Spinal cord (tissue), 10 donors: ENCODE data around the gene OGFOD1. TPM values are rescaled to one million over a fixed set of nuclear protein-coding genes. Genes with fewer than 3 reads are reported as not detected.

Experiments used
- DNase-seq, 6 donors: peaks; one replicate each; pipeline versions ENCODE4 v3.0.0 to v3.0.0-alpha.2; 2013 to 2015; ENCODE audit warnings: low spot score in 6 of 6, low read depth in 4 of 6
- H3K27ac ChIP-seq: one replicate; pipeline ENCODE4 v1.5.1; 2013; ENCODE audit warnings: low read depth, low read length, control low read depth
- H3K27me3 ChIP-seq: one replicate; pipeline ENCODE4 v1.6.1; 2013; ENCODE audit warnings: low read length; ENCODE audit not compliant: control insufficient read depth, insufficient read depth
- H3K36me3 ChIP-seq: one replicate; pipeline ENCODE4 v1.6.1; 2013; ENCODE audit warnings: low read length; ENCODE audit not compliant: control insufficient read depth, insufficient read depth
- H3K4me1 ChIP-seq: one replicate; pipeline ENCODE4 v1.6.1; 2013; ENCODE audit warnings: low read length; ENCODE audit not compliant: control insufficient read depth, insufficient read depth
- H3K4me3 ChIP-seq: one replicate; pipeline ENCODE4 v1.5.1; 2013; ENCODE audit warnings: low read depth, low read length, control low read depth
- H3K9me3 ChIP-seq: one replicate; pipeline ENCODE4 v1.6.1; 2013; ENCODE audit warnings: low read length; ENCODE audit not compliant: control insufficient read depth, insufficient read depth
- WGBS: methylation state at CpG from one replicate; pipeline ENCODE4 v1.1.5; 2013; ENCODE audit warnings: missing lambda C conversion rate; ENCODE audit not compliant: insufficient coverage; 5-methylcytosine and 5-hydroxymethylcytosine counted together
- long read RNA-seq, 4 donors: transcript quantifications; one replicate each; lab custom pipeline, GENCODE V29; 2026
- polyA plus RNA-seq, 2 donors: library from polyadenylated mRNA; unstranded; fragments of 120-200 nt; gene quantifications; one replicate each; pipeline ENCODE4 v1.2.1, GENCODE V29; 2013; ENCODE audit not compliant: insufficient read length in 2 of 2
- total RNA-seq, 2 donors: library from RNA; depleted of rRNA in 1 of 2; stranded (reverse); fragments of 120-200 nt in 1 of 2; fragments of >200 nt in 1 of 2; gene quantifications; one replicate each; pipeline versions ENCODE4 v1.2.3 to v1.2.4, GENCODE V29; 2013 to 2014
- donor health status: healthy.

Gene OGFOD1
- 10 to 100 TPM; 45.5 to 56.3 TPM for total RNA-seq
- 10 to 100 TPM; 35.1 to 39.7 TPM for polyA plus RNA-seq
- long read RNA-seq, donor 1, full-length matches to known transcripts: 10 of 56 reads
- long read RNA-seq, donor 1, partial matches to known transcripts: 35 of 56 reads
- long read RNA-seq, donor 1, other reads (novel, unspliced or antisense): 11 of 56 reads
- long read RNA-seq, donor 2, full-length matches to known transcripts: 3 of 3 reads
- long read RNA-seq, donor 2, partial matches to known transcripts: 0 of 3 reads
- long read RNA-seq, donor 2, other reads (novel, unspliced or antisense): 0 of 3 reads
- long read RNA-seq, donor 3, full-length matches to known transcripts: 5 of 5 reads
- long read RNA-seq, donor 3, partial matches to known transcripts: 0 of 5 reads
- long read RNA-seq, donor 3, other reads (novel, unspliced or antisense): 0 of 5 reads
- long read RNA-seq, donor 4, full-length matches to known transcripts: 8 of 8 reads
- long read RNA-seq, donor 4, partial matches to known transcripts: 0 of 8 reads
- long read RNA-seq, donor 4, other reads (novel, unspliced or antisense): 0 of 8 reads

DNA sequence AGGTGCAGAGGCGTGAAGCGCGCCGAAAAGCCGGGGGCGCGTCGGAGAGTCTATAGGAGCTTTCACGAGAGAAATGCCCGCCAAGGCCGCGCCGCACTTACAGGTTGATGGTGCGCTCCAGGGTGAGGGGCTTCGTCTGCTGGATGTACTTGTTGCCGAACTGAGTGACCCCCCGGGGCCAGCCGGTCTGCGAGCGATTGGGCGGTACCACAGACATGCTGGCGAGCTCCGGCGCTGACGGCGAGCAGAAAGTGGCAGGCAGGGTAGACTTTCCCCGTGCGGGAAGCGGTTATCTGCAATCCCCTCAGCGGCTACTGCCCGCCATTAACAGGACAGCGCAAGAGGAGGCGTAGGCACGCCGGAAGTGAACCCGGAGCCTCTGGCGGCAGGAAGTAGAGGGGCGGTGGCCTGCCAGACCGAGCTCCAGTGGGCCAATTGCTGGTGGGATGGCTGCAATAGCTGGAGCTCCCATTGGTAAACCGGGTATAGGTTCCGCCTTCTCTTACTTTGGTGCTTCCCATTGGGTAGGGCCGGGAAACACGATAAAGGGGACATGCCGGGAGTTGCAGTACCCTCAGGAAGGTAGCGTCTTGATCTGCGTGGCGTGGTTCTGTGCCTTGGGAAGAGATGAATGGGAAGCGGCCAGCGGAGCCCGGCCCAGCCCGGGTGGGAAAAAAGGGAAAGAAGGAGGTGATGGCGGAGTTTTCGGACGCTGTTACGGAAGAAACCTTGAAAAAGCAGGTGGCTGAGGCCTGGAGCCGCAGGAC is at the start of gene OGFOD1, which contains the start of gene NUDT21:
OGFOD1 (plus strand) TSS at position 569 of the 767 bp plus-strand sequence; CDS start at position 628, 59 bp downstream.
NUDT21 (minus strand) TSS at position 347 of the 767 bp plus-strand sequence; CDS start at position 217, 130 bp downstream.
- Histone ChIP-seq H3K4me1 (peaks cover 15% of the 10 kb centered on the region), H3K9me3 (no peaks in the 10 kb centered on the region), H3K27me3 (no peaks in the 10 kb centered on the region), H3K27ac (peak within 1 kb of the TSS; percentile 78), H3K4me3 (peak within 1 kb of the TSS; percentile 96), H3K36me3 (peaks cover 9% of the 10 kb centered on the region)
- DNase-seq: peak; percentile 90 to 99 (median 94)
- 0% methylated on average over 56 of the region's 56 CpGs for WGBS

DNA sequence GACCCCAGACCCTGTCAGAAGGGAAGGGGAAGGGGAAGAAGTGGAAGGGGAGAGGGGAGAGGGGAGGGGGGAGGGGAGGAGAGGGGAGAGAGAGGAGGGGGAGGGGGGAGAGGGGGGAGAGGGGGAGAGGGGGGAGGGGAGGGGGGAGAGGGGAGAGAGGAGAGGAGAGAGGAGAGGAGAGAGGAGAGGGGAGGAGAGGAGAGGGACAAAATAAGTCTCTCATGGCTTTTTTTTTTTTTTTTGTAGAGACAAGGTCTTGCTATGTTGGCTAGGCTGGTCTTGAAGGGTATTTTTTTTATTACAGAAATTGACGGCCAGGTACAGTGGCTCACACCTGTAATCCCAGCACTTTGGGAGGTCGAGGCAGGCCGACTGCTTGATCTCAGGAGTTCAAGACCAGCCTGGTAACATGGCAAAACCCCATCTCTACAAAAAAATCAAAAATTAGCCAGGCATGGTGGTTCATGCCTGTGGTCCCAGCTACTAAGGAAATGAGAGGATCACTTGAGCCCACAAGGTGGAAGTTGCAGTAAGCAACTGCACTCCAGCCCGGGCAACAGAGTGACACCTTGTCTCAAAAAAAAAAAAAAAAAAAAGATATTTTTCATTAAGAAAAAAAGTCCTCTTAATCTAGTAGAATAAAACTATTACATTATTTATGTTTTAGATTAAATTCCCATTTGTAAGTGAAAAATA is 45.2 kb upstream of the OGFOD1 start:
- 0% methylated on average over 1 of the region's 4 CpGs for WGBS
- no peak overlapping the region for H3K27ac ChIP-seq
- H3K4me3 ChIP-seq: no peak overlapping the region
- H3K4me1 ChIP-seq: no peaks in the 10 kb centered on the region
- no peaks in the 10 kb centered on the region for H3K9me3 ChIP-seq
- no peak for DNase-seq
- no peaks in the 10 kb centered on the region for H3K27me3 ChIP-seq
- H3K36me3 ChIP-seq: peaks cover 37% of the 10 kb centered on the region

DNA sequence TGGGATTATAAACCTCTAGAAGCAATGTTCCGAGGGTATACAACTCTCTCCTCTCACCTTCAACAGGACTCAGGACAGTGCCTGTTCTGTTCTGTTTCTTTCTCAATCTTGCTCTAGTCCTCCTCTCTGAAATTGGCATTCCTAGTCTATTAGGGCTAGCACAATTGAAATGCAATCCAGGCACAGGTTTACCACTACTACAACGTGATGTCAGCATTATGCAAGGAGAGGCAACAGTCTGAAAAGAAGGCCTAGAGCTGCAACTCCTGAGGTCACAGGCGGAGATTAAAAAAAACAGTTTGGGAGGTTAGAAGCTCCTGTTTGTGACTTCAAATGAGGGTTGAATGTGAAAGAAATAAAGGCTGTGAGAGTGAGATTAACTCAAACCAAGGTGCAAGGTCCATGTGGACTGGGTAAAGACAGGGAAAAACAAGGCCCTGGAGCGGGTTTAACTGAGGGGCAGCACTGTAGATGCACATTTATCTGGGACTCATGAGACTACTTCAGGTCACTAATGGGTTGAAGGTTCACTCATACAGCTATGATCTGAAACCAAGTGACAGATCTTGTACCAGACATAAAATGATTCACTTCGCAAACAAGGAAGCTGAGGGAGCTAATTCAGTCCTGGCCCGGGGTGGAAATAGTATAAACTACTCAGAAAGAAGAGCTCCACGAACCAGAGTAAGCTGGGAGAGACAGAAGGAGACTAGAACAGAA is 42.8 kb upstream of the OGFOD1 start:
- peaks cover 32% of the 10 kb centered on the region for H3K36me3 ChIP-seq

GRCh38 chr16:56409195-56409594 is 42.2 kb upstream of the OGFOD1 start:
- Histone ChIP-seq H3K27me3 (no peaks in the 10 kb centered on the region), H3K9me3 (no peaks in the 10 kb centered on the region), H3K4me3 (no peak overlapping the region), H3K36me3 (peaks cover 32% of the 10 kb centered on the region), H3K27ac (no peak overlapping the region), H3K4me1 (no peaks in the 10 kb centered on the region)
- DNase-seq: no peak
- no CpG with 5 or more reads among the region's 4 CpGs for WGBS

More for the DNA sequence above, 42.8 kb upstream of the OGFOD1 start:
- no peak overlapping the region for H3K27ac ChIP-seq
- H3K9me3 ChIP-seq: no peaks in the 10 kb centered on the region
- 71% methylated on average over 4 of the region's 7 CpGs for WGBS
- DNase-seq: no peak
- H3K4me3 ChIP-seq: no peak overlapping the region
- H3K27me3 ChIP-seq: no peaks in the 10 kb centered on the region
- H3K4me1 ChIP-seq: no peaks in the 10 kb centered on the region

DNA sequence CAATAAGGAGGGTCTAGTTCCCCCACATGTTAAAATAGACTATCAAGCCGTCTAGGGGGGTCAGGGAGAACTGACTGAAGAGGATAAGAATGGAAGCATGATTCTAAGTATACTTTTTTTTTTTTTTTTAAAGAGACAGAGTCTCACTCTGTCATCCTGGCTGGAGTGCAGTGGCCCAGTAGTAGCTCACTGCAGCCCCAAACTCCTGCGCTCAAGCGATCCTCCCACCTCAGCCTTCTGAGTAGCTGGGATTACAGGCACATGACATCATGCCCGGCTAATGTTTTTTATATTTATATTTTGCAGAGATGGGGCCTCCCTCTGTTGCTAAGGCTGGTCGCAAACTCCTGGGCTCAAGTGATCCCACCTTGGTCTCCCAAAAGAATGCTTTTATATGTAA is 40.2 kb upstream of the OGFOD1 start:
- Histone ChIP-seq H3K27me3 (no peaks in the 10 kb centered on the region), H3K36me3 (peaks cover 29% of the 10 kb centered on the region), H3K4me1 (no peaks in the 10 kb centered on the region), H3K4me3 (no peak overlapping the region), H3K27ac (no peak overlapping the region), H3K9me3 (no peaks in the 10 kb centered on the region)
- DNase-seq: no peak
- WGBS: no CpG with 5 or more reads among the region's 5 CpGs

DNA sequence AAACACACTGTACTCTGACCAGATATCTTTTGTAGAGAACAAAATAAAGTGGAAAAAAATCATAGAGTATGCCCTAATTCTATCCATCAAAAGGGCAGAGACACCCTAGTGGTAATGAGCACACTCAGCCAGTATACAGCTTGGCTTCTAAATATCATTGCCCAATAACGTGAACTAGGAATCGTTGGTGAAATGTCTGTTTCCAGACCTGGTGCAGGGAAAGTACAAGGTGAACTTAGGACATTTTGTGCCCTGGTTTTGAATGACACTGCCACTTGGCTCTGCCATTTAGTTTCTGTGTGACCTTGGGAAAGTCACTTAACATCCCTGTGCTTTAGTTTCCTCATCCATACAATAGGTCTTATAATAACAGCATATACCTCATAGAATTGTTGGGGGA is 39.7 kb upstream of the OGFOD1 start:
- H3K4me3 ChIP-seq: no peak overlapping the region
- H3K9me3 ChIP-seq: no peaks in the 10 kb centered on the region
- H3K4me1 ChIP-seq: no peaks in the 10 kb centered on the region
- WGBS: 100% methylated on average over 2 of the region's 2 CpGs
- H3K27ac ChIP-seq: no peak overlapping the region
- peaks cover 29% of the 10 kb centered on the region for H3K36me3 ChIP-seq
- no peaks in the 10 kb centered on the region for H3K27me3 ChIP-seq
- DNase-seq: no peak

DNA sequence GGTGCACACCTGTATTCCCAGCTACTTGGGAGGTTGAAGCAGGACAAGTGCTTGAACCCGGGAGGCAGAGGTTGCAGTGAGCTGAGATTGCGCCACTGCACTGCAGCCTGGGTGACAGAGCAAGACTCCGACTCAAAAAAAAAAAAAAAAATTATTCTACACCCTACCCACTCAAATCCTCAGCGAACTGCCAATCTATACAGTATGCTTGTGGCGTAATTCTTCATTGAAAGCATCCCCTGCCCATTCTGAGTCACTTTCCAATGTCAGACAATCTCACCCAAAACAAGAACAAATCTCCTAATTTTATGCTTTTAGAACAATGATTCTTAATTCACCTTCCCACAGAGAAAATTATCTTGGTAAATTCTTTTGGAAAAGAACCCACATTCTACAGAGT is 38.0 kb upstream of the OGFOD1 start:
- Histone ChIP-seq H3K4me1 (no peaks in the 10 kb centered on the region), H3K27ac (no peak overlapping the region), H3K27me3 (no peaks in the 10 kb centered on the region), H3K9me3 (no peaks in the 10 kb centered on the region), H3K36me3 (peaks cover 21% of the 10 kb centered on the region), H3K4me3 (no peak overlapping the region)
- 72% methylated on average over 5 of the region's 5 CpGs for WGBS
- no peak for DNase-seq

GRCh38 chr16:56414366-56414765 is 37.0 kb upstream of the OGFOD1 start:
- Histone ChIP-seq H3K4me3 (no peak overlapping the region), H3K27me3 (no peaks in the 10 kb centered on the region), H3K27ac (no peak overlapping the region), H3K36me3 (peaks cover 16% of the 10 kb centered on the region), H3K4me1 (no peaks in the 10 kb centered on the region), H3K9me3 (no peaks in the 10 kb centered on the region)
- no CpG with 5 or more reads among the region's 5 CpGs for WGBS
- no peak for DNase-seq

- H3K27me3 ChIP-seq: no peaks in the 10 kb centered on the region
- WGBS: no CpG with 5 or more reads among the region's 4 CpGs
- no peak overlapping the region for H3K27ac ChIP-seq
- DNase-seq: no peak
- no peaks in the 10 kb centered on the region for H3K4me1 ChIP-seq
- no peaks in the 10 kb centered on the region for H3K9me3 ChIP-seq
- H3K4me3 ChIP-seq: no peak overlapping the region
- peaks cover 12% of the 10 kb centered on the region for H3K36me3 ChIP-seq
These were observed 35.5 kb upstream of the OGFOD1 start for GRCh38 chr16:56415875-56416274.
